HL-60 (cell line): ENCODE results near the gene PPP1R1B.
A peak's percentile ranks its signal among the peaks of the same experiment; 100 is the strongest.

Experiments
- DNase-seq, 2 experiments: peaks; one replicate each; pipeline ENCODE4 v3.0.0-alpha.2; 2010 to 2020; ENCODE audit warnings: low read depth in 1 of 2, low spot score in 1 of 2
- H3K27ac ChIP-seq: fragments of 250-450 bp; sonication (Bioruptor Pico); replicated peaks from 2 replicates; pipeline ENCODE4 v1.5.1; 2020; ENCODE audit warnings: mild to moderate bottlenecking, moderate library complexity
- H3K27me3 ChIP-seq: fragments of 250-450 bp; sonication (Bioruptor Pico); 2 replicates; pipeline ENCODE4 v1.5.1; 2021; ENCODE audit warnings: mild to moderate bottlenecking, moderate library complexity; ENCODE audit not compliant: insufficient read depth, poor library complexity, severe bottlenecking
- H3K4me3 ChIP-seq: replicated peaks from 2 replicates; pipeline ENCODE4 v1.5.1; 2011; ENCODE audit warnings: mild to moderate bottlenecking, control low read depth, low read length; ENCODE audit not compliant: insufficient read depth
- GABPA ChIP-seq: IDR thresholded peaks from 2 replicates; pipeline ENCODE4 v1.6.1; 2012; ENCODE audit warnings: low read depth
- POLR2AphosphoS5 ChIP-seq: IDR thresholded peaks from 2 replicates; pipeline ENCODE4 v1.6.1; 2012; ENCODE audit warnings: low read depth
- REST ChIP-seq: IDR thresholded peaks from 2 replicates; pipeline ENCODE4 v1.6.1; 2012; ENCODE audit warnings: low read depth; ENCODE audit not compliant: insufficient replicate concordance
- SPI1 ChIP-seq: IDR thresholded peaks from 2 replicates; pipeline ENCODE4 v1.6.1; 2012; ENCODE audit warnings: low read depth, mild to moderate bottlenecking, borderline replicate concordance
- TF ChIP-seq, protein P1 (sequence below): IDR thresholded peaks from one replicate; pipeline ENCODE4 v1.5.1; 2011; ENCODE audit warnings: low read length, control low read depth, inconsistent platforms; ENCODE audit not compliant: insufficient read depth

Gene PPP1R1B

GRCh38 chr17:39666601-39667261 lies 40.0 kb downstream of the PPP1R1B start:
- TF ChIP-seq POLR2AphosphoS5 (no peak), REST (no peak), SPI1 (no peak), GABPA (no peak)
- TF ChIP-seq, protein P1, sequence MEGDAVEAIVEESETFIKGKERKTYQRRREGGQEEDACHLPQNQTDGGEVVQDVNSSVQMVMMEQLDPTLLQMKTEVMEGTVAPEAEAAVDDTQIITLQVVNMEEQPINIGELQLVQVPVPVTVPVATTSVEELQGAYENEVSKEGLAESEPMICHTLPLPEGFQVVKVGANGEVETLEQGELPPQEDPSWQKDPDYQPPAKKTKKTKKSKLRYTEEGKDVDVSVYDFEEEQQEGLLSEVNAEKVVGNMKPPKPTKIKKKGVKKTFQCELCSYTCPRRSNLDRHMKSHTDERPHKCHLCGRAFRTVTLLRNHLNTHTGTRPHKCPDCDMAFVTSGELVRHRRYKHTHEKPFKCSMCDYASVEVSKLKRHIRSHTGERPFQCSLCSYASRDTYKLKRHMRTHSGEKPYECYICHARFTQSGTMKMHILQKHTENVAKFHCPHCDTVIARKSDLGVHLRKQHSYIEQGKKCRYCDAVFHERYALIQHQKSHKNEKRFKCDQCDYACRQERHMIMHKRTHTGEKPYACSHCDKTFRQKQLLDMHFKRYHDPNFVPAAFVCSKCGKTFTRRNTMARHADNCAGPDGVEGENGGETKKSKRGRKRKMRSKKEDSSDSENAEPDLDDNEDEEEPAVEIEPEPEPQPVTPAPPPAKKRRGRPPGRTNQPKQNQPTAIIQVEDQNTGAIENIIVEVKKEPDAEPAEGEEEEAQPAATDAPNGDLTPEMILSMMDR: no peak
- no peak for DNase-seq
- H3K27ac ChIP-seq: no peak overlapping the region
- no peak overlapping the region for H3K4me3 ChIP-seq
- peaks cover 43% of the 10 kb centered on the region for H3K27me3 ChIP-seq

GRCh38 chr17:39667262-39667944 lies 40.7 kb downstream of the PPP1R1B start:
- DNase-seq: no peak
- Histone ChIP-seq H3K27ac (no peak overlapping the region), H3K27me3 (peaks cover 43% of the 10 kb centered on the region), H3K4me3 (no peak overlapping the region)
- TF ChIP-seq SPI1: no peak
- no peak for TF ChIP-seq REST
- no peak for TF ChIP-seq GABPA
- no peak for TF ChIP-seq POLR2AphosphoS5
- TF ChIP-seq, protein P1: no peak

DNA sequence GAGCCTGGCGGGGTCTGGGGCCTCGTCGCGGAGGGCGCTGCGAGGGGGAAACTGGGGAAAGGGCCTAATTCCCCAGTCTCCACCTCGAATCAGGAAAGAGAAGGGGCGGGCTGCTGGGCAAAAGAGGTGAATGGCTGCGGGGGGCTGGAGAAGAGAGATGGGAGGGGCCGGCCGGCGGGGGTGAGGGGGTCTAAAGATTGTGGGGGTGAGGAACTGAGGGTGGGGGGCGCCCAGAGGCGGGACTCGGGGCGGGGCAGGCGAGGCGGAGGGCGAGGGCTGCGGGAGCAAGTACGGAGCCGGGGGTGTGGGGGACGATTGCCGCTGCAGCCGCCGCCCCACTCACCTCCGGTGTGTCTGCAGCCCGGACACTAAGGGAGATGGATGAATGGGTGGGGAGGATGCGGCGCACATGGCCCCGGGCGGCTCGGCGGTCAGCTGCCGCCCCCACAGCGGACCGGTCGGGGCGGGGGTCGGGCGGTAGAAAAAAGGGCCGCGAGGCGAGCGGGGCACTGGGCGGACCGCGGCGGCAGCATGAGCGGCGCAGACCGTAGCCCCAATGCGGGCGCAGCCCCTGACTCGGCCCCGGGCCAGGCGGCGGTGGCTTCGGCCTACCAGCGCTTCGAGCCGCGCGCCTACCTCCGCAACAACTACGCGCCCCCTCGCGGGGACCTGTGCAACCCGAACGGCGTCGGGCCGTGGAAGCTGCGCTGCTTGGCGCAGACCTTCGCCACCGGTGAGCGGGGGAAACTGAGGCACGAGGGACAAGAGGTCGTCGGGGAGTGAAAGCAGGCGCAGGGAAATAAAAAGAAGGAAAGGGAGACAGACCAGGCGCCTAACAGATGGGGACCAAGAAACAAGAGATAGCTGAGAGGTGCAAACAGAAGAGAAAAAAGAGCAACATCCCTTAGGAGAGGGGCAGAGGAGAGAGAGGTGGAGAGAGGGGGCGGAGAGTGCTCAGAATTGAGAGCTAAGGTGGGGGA lies 41.5 kb downstream of the PPP1R1B start, which contains the start of gene PNMT:
TSS of gene PNMT (plus strand) at position 509 of the 980 bp plus-strand sequence. CDS start at position 532, 23 bp downstream.
- DNase-seq: peak in 1 of 2 experiments; percentile 58
- Histone ChIP-seq H3K27ac (no peak within 1 kb of the TSS), H3K27me3 (peaks cover 43% of the 10 kb centered on the region), H3K4me3 (no peak within 1 kb of the TSS; the same call in 1 of the 2 replicates)
- TF ChIP-seq REST: no peak
- TF ChIP-seq, protein P1: no peak
- no peak for TF ChIP-seq SPI1
